ENCODE results near the gene CRACR2A.

GRCh38 chr12:3759878-3760277 is 7.0 kb upstream of the CRACR2A start:
- no peak for TF ChIP-seq CTCF (IDR thresholded peaks at IDR 0.05)
- no peak for TF ChIP-seq POLR2A (IDR thresholded peaks at IDR 0.05)

Measured in right lobe of liver (tissue), 4 donors.